ENCODE results near the gene MAN2B2.

GRCh38 chr4:6526156-6526555 is 48.8 kb upstream of the MAN2B2 start:
- TF ChIP-seq EZH2phosphoT487 (IDR thresholded peaks at IDR 0.05; ENCODE audit: low read depth) (no peak), CTCF (IDR thresholded peaks at IDR 0.05; ENCODE audit: low read depth, low read length) (no peak)
